ENCODE data around the gene HPSE2.

- no peak for TF ChIP-seq CTCF (IDR thresholded peaks at IDR 0.05; ENCODE audit: control extremely low read depth in 1 of 3, insufficient read depth in 1 of 3, low read depth in 1 of 3, low read length in 3 of 3)
- TF ChIP-seq GABPA (IDR thresholded peaks at IDR 0.05; ENCODE audit: borderline replicate concordance, insufficient read depth, low read length) = no peak
Observed at GRCh38 chr10:98675902-98676301, 559.8 kb downstream of the HPSE2 start.

Measured in H1 (cell line).